Astrocyte (in vitro differentiated cells and primary cell): ENCODE measurements around the gene ZKSCAN1. TPM values are rescaled to one million over a fixed set of nuclear protein-coding genes. Genes with fewer than 3 reads are reported as not detected.

Source experiments
- DNase-seq: peaks from one replicate; pipeline ENCODE4 v3.0.0-alpha.2; 2010; ENCODE audit warnings: low read depth
- FAIRE-seq: peaks from 2 replicates; lab custom pipeline; 2011; peaks lifted over from hg19 to GRCh38; lab: Jason Lieb, UNC
- H2AFZ ChIP-seq: 2 replicates; pipeline ENCODE4 v1.6.0; 2012; ENCODE audit warnings: low read depth, low read length, inconsistent platforms
- H3K27ac ChIP-seq: 2 replicates; pipeline ENCODE4 v1.5.1; 2011; ENCODE audit warnings: low read depth, low read length, inconsistent platforms
- H3K27me3 ChIP-seq: 2 replicates; pipeline ENCODE4 v1.6.0; 2011; ENCODE audit warnings: low read length, inconsistent platforms; ENCODE audit not compliant: insufficient read depth
- H3K36me3 ChIP-seq: 2 replicates; pipeline ENCODE4 v1.5.1; 2011; ENCODE audit warnings: low read length, inconsistent platforms; ENCODE audit not compliant: insufficient read depth
- H3K4me1 ChIP-seq: 2 replicates; pipeline ENCODE4 v1.5.1; 2011; ENCODE audit warnings: low read length, inconsistent platforms; ENCODE audit not compliant: insufficient read depth
- H3K4me2 ChIP-seq: 2 replicates; pipeline ENCODE4 v1.6.0; 2012; ENCODE audit warnings: low read length, inconsistent platforms
- H3K4me3 ChIP-seq: 2 replicates; pipeline ENCODE4 v1.5.1; 2011; ENCODE audit warnings: low read depth, mild to moderate bottlenecking, low read length, inconsistent platforms; ENCODE audit not compliant: insufficient read depth
- H3K79me2 ChIP-seq: 2 replicates; pipeline ENCODE4 v1.6.0; 2012; ENCODE audit warnings: mild to moderate bottlenecking, low read length, inconsistent platforms; ENCODE audit not compliant: insufficient read depth
- H3K9ac ChIP-seq: 2 replicates; pipeline ENCODE4 v1.6.0; 2012; ENCODE audit warnings: mild to moderate bottlenecking, low read length, inconsistent platforms
- H3K9me3 ChIP-seq: 2 replicates; pipeline ENCODE4 v1.5.1; 2012; ENCODE audit warnings: low read depth, mild to moderate bottlenecking, low read length, inconsistent platforms; ENCODE audit not compliant: insufficient read depth
- H4K20me1 ChIP-seq: 2 replicates; pipeline ENCODE4 v1.6.0; 2012; ENCODE audit warnings: low read length, inconsistent platforms; ENCODE audit not compliant: insufficient read depth
- H3K27ac Mint-ChIP-seq: one replicate; pipeline ENCODE4 v1.8.0; 2021; ENCODE audit warnings: mild to moderate bottlenecking, mixed read lengths; ENCODE audit not compliant: unreplicated experiment
- H3K27me3 Mint-ChIP-seq: one replicate; pipeline ENCODE4 v1.8.0; 2021; ENCODE audit warnings: low read depth, mixed read lengths; ENCODE audit not compliant: unreplicated experiment
- H3K36me3 Mint-ChIP-seq: one replicate; pipeline ENCODE4 v1.8.0; 2021; ENCODE audit warnings: low read depth, mixed read lengths; ENCODE audit not compliant: unreplicated experiment
- H3K4me1 Mint-ChIP-seq: one replicate; pipeline ENCODE4 v1.8.0; 2021; ENCODE audit warnings: low read depth, mixed read lengths; ENCODE audit not compliant: unreplicated experiment
- H3K4me3 Mint-ChIP-seq: one replicate; pipeline ENCODE4 v1.8.0; 2021; ENCODE audit warnings: mild to moderate bottlenecking, moderate library complexity, mixed read lengths; ENCODE audit not compliant: unreplicated experiment
- H3K9me3 Mint-ChIP-seq: one replicate; pipeline ENCODE4 v1.8.0; 2021; ENCODE audit warnings: mild to moderate bottlenecking, mixed read lengths; ENCODE audit not compliant: unreplicated experiment
- EZH2 ChIP-seq: IDR thresholded peaks from 2 replicates; pipeline ENCODE4 v1.6.1; 2012; ENCODE audit warnings: mild to moderate bottlenecking, low read length, inconsistent platforms; ENCODE audit not compliant: insufficient read depth
- total RNA-seq: library from RNA; stranded (reverse); gene quantifications from 2 replicates; pipeline ENCODE4 v1.2.1, GENCODE V29; 2021
- TF ChIP-seq, protein P1 (sequence below): IDR thresholded peaks from 2 replicates; pipeline ENCODE4 v1.5.1; 2011; ENCODE audit warnings: low read depth, mild to moderate bottlenecking, inconsistent platforms, low read length, moderate library complexity; ENCODE audit not compliant: insufficient read depth

ZKSCAN1 gene
- total RNA-seq, 1 donor from 2014 or later, result 70.8 TPM

- H3K27ac ChIP-seq, result no peak overlapping the region
- Mint-ChIP-seq H3K27me3 (peaks cover 4% of the 10 kb centered on the region), H3K9me3 (no peaks in the 10 kb centered on the region), H3K4me3 (peak overlapping the region; percentile 8), H3K4me1 (no peaks in the 10 kb centered on the region), H3K36me3 (no peaks in the 10 kb centered on the region), H3K27ac (no peak overlapping the region)
- H3K79me2 ChIP-seq, result no peaks in the 10 kb centered on the region
- peak overlapping the region; percentile 53 for H3K4me3 ChIP-seq
- FAIRE-seq, result no peak
- peak overlapping the region; percentile 62 for H3K9ac ChIP-seq
- no peak for TF ChIP-seq EZH2
- TF ChIP-seq, protein P1, sequence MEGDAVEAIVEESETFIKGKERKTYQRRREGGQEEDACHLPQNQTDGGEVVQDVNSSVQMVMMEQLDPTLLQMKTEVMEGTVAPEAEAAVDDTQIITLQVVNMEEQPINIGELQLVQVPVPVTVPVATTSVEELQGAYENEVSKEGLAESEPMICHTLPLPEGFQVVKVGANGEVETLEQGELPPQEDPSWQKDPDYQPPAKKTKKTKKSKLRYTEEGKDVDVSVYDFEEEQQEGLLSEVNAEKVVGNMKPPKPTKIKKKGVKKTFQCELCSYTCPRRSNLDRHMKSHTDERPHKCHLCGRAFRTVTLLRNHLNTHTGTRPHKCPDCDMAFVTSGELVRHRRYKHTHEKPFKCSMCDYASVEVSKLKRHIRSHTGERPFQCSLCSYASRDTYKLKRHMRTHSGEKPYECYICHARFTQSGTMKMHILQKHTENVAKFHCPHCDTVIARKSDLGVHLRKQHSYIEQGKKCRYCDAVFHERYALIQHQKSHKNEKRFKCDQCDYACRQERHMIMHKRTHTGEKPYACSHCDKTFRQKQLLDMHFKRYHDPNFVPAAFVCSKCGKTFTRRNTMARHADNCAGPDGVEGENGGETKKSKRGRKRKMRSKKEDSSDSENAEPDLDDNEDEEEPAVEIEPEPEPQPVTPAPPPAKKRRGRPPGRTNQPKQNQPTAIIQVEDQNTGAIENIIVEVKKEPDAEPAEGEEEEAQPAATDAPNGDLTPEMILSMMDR, result no peak
- H3K4me2 ChIP-seq, result peak overlapping the region; percentile 74
- H2AFZ ChIP-seq, result peak overlapping the region; percentile 96
- no peaks in the 10 kb centered on the region for H3K36me3 ChIP-seq
- H3K4me1 ChIP-seq, result peaks cover 3% of the 10 kb centered on the region
- no peaks in the 10 kb centered on the region for H3K27me3 ChIP-seq
- H3K9me3 ChIP-seq, result no peaks in the 10 kb centered on the region
- no peak for DNase-seq
- no peaks in the 10 kb centered on the region for H4K20me1 ChIP-seq
These were observed 17.8 kb upstream of the ZKSCAN1 start for GRCh38 chr7:99997545-99998137.

DNA sequence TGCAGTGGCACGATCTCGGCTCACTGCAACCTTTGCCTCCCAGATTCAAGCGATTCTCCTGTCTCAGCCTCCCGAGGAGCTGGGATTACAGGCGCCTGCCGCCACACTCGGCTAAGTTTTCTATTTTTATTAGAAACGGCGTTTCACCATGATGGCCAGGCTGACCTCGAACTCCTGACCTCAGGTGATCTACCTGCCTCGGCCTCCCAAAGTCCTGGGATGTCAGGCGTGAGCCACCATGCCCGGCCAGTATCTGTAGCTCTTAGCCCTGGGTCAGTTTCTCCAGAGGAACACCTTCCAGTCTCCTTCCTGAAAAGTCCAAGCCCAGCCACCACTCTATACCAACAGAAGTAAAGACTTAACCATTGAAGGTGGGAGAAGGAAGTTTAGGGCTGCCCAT lies 15.2 kb upstream of the ZKSCAN1 start:
- no peak for FAIRE-seq
- Mint-ChIP-seq H3K36me3 (no peaks in the 10 kb centered on the region), H3K27ac (no peak overlapping the region), H3K4me1 (no peaks in the 10 kb centered on the region), H3K4me3 (no peak overlapping the region), H3K9me3 (peaks cover 4% of the 10 kb centered on the region), H3K27me3 (peaks cover 3% of the 10 kb centered on the region)
- no peaks in the 10 kb centered on the region for H3K79me2 ChIP-seq
- H4K20me1 ChIP-seq, result no peaks in the 10 kb centered on the region
- no peak overlapping the region for H2AFZ ChIP-seq
- H3K27me3 ChIP-seq, result no peaks in the 10 kb centered on the region
- H3K4me2 ChIP-seq, result no peak overlapping the region
- no peak for DNase-seq
- H3K9ac ChIP-seq, result no peak overlapping the region
- no peak overlapping the region for H3K27ac ChIP-seq
- no peaks in the 10 kb centered on the region for H3K36me3 ChIP-seq
- H3K9me3 ChIP-seq, result no peaks in the 10 kb centered on the region
- peaks cover 3% of the 10 kb centered on the region for H3K4me1 ChIP-seq
- TF ChIP-seq EZH2, result no peak
- TF ChIP-seq, protein P1, result no peak
- H3K4me3 ChIP-seq, result no peak overlapping the region
